SU-DHL-6 (cell line): Measurements from ENCODE around the gene ALG8.

Experiments
- H2AFZ ChIP-seq: fragments of 200-600 bp; sonication (generic); 2 replicates; pipeline ENCODE4 v1.6.1; 2014; ENCODE audit warnings: low read depth, mild to moderate bottlenecking, moderate library complexity, mixed read lengths, antibody characterized with exemption, low read length; ENCODE audit not compliant: severe bottlenecking
- H3F3A ChIP-seq: fragments of 200-600 bp; shearing (Covaris generic); 2 replicates; pipeline ENCODE4 v1.6.0; 2016; ENCODE audit warnings: antibody characterized with exemption, mild to moderate bottlenecking; ENCODE audit not compliant: insufficient read depth
- H3K27ac ChIP-seq: fragments of 200-600 bp; sonication (generic); 2 replicates; pipeline ENCODE4 v1.5.1; 2016; ENCODE audit warnings: low read depth, mild to moderate bottlenecking, low read length, moderate library complexity, mixed read lengths
- H3K27me3 ChIP-seq: fragments of 200-600 bp; sonication (generic), shearing (Covaris generic); 2 replicates; pipeline ENCODE4 v1.6.0; 2014; ENCODE audit warnings: mild to moderate bottlenecking, low read length
- H3K36me3 ChIP-seq: fragments of 200-600 bp; sonication (generic); 2 replicates; pipeline ENCODE4 v1.6.1; 2014; ENCODE audit warnings: mild to moderate bottlenecking, low read length, mixed read lengths
- H3K4me2 ChIP-seq: fragments of 300-600, 200-600 bp; shearing (Covaris generic), sonication (generic); 2 replicates; pipeline ENCODE4 v1.6.0; 2014; ENCODE audit warnings: low read length, low read depth, mild to moderate bottlenecking; ENCODE audit not compliant: poor library complexity, severe bottlenecking
- H3K4me3 ChIP-seq: fragments of 200-600 bp; sonication (generic); 2 replicates; pipeline ENCODE4 v1.5.1; 2014; ENCODE audit warnings: antibody characterized with exemption, low read length, mild to moderate bottlenecking, mixed read lengths; ENCODE audit not compliant: insufficient read depth, poor library complexity, severe bottlenecking
- H3K79me2 ChIP-seq: fragments of 200-600 bp; sonication (generic); 2 replicates; pipeline ENCODE4 v1.6.1; 2014; ENCODE audit warnings: mild to moderate bottlenecking, low read length, moderate library complexity; ENCODE audit not compliant: insufficient read depth
- H3K9ac ChIP-seq: fragments of 200-600 bp; sonication (generic); 2 replicates; pipeline ENCODE4 v1.7.0; 2014; ENCODE audit warnings: mild to moderate bottlenecking, low read length
- H3K9me2 ChIP-seq: fragments of 200-600 bp; sonication (generic); replicated peaks from 2 replicates; pipeline ENCODE4 v1.6.1; 2014; ENCODE audit warnings: low read length; ENCODE audit not compliant: insufficient read depth
- H3K9me3 ChIP-seq: fragments of 200-600 bp; sonication (generic); 2 replicates; pipeline ENCODE4 v1.6.1; 2014; ENCODE audit warnings: low read length, mixed read lengths; ENCODE audit not compliant: insufficient read depth
- H4K20me1 ChIP-seq: fragments of 200-600 bp; sonication (generic); 2 replicates; pipeline ENCODE4 v1.6.1; 2014; ENCODE audit warnings: low read depth, mild to moderate bottlenecking, antibody characterized with exemption, low read length, moderate library complexity, mixed read lengths
- CTCF ChIP-seq: fragments of 200-600 bp; sonication (generic); IDR thresholded peaks from one replicate; pipeline ENCODE4 v1.5.1; 2017; ENCODE audit warnings: antibody characterized with exemption, mild to moderate bottlenecking, low read length, moderate library complexity; ENCODE audit not compliant: insufficient read depth, poor library complexity, severe bottlenecking
- EZH2phosphoT487 ChIP-seq: fragments of 200-600 bp; sonication (generic), shearing (Covaris generic); conservative IDR thresholded peaks from 2 replicates; pipeline ENCODE4 v1.6.1; 2018; ENCODE audit warnings: mild to moderate bottlenecking, antibody characterized with exemption, low read length, moderate library complexity, mixed read lengths

The ALG8 gene

DNA sequence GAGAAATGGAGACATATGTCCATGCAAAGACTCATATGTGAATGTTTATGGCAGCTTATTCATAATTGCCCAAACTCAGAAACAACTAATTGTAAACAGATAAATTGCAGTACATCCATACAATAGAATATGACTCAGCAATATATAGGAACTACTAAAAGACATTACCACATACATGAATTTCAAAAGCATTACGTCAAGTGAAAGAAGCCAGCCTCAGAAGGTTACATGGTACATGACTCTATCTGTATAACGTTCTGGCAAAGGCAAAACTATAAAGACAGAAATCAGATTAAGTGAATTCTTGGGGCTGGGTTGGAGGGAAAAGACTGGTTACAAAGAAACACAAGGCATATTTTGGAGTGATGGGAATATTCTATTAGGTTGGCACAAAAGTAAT, 41.8 kb upstream of the ALG8 start:
- Histone ChIP-seq H3K36me3 (no peaks in the 10 kb centered on the region), H3K79me2 (no peaks in the 10 kb centered on the region)

GRCh38 chr11:78180751-78181150, 41.3 kb upstream of the ALG8 start:
- no peaks in the 10 kb centered on the region for H3K36me3 ChIP-seq
- H3K27ac ChIP-seq, result no peak overlapping the region
- H3K9ac ChIP-seq, result no peak overlapping the region
- no peaks in the 10 kb centered on the region for H3K9me2 ChIP-seq
- no peaks in the 10 kb centered on the region for H4K20me1 ChIP-seq
- no peak overlapping the region for H3K4me3 ChIP-seq
- TF ChIP-seq EZH2phosphoT487 (no peak), CTCF (no peak)
- H2AFZ ChIP-seq, result no peak overlapping the region
- no peaks in the 10 kb centered on the region for H3F3A ChIP-seq
- no peaks in the 10 kb centered on the region for H3K27me3 ChIP-seq
- H3K9me3 ChIP-seq, result no peaks in the 10 kb centered on the region
- no peak overlapping the region for H3K4me2 ChIP-seq
- H3K79me2 ChIP-seq, result no peaks in the 10 kb centered on the region

More for the DNA sequence above, 41.8 kb upstream of the ALG8 start:
- Histone ChIP-seq H3F3A (no peaks in the 10 kb centered on the region), H2AFZ (no peak overlapping the region), H3K9me3 (no peaks in the 10 kb centered on the region), H3K4me2 (no peak overlapping the region), H3K27ac (no peak overlapping the region), H3K9ac (no peak overlapping the region), H3K9me2 (no peaks in the 10 kb centered on the region), H3K27me3 (no peaks in the 10 kb centered on the region), H3K4me3 (no peak overlapping the region), H4K20me1 (no peaks in the 10 kb centered on the region)
- TF ChIP-seq EZH2phosphoT487 (no peak), CTCF (no peak)

DNA sequence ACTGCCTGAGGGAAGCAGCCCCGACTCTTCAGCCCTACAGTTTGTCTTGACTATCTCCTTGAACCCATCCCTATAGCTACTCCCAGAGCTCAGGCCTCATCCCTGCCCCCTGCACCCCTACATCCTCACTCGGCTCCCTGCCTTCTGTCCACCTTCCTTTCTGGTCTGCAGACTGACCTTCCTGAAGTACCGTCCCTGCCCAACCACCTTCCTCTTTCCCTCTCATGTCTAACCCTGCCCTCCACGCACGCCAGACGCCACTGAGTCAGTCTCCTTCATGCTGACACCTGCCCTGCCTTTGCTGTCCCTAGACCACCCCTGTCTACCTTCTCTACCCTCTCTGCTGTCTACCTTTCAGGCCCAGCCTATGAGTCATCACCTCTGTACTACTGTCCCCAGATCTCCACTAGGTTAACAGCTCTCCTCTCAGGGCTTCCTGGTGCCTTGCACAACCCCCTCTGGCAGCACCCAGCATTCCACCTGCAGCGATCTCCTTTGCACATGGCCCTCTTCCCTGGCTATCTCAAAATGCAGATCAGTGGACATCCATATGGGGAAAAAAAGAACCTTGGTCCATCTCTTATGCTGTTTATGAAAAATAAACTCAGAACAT, 40.1 kb upstream of the ALG8 start:
- TF ChIP-seq EZH2phosphoT487, result no peak
- TF ChIP-seq CTCF, result no peak
- H4K20me1 ChIP-seq, result no peaks in the 10 kb centered on the region

More for the DNA sequence above, 40.1 kb upstream of the ALG8 start:
- no peaks in the 10 kb centered on the region for H3F3A ChIP-seq
- H3K9me3 ChIP-seq, result no peaks in the 10 kb centered on the region
- no peak overlapping the region for H3K27ac ChIP-seq
- no peak overlapping the region for H2AFZ ChIP-seq
- H3K27me3 ChIP-seq, result no peaks in the 10 kb centered on the region
- H3K4me2 ChIP-seq, result no peak overlapping the region
- no peaks in the 10 kb centered on the region for H3K9me2 ChIP-seq
- H3K36me3 ChIP-seq, result no peaks in the 10 kb centered on the region
- no peaks in the 10 kb centered on the region for H3K79me2 ChIP-seq
- no peak overlapping the region for H3K4me3 ChIP-seq
- no peak overlapping the region for H3K9ac ChIP-seq
